Measurements from ENCODE around the gene FNDC3B.
A peak's percentile ranks its signal among the peaks of the same experiment; 100 is the strongest.

Gene FNDC3B

GRCh38 chr3:172071780-172072330, 32.5 kb downstream of the FNDC3B start:
- TF ChIP-seq CTCF (conservative IDR thresholded peaks at IDR 0.05; ENCODE audit: control insufficient read depth, insufficient read depth, low read depth, low read length), result no peak
- DNase-seq (ENCODE audit: low read depth), result no peak
- no peak overlapping the region for H3K4me3 ChIP-seq (ENCODE audit: control insufficient read depth, low read depth, low read length)

GRCh38 chr3:172072543-172072942, 33.2 kb downstream of the FNDC3B start:
- no peak overlapping the region for H3K4me3 ChIP-seq (ENCODE audit: control insufficient read depth, low read depth, low read length)
- no peak for DNase-seq (ENCODE audit: low read depth)
- TF ChIP-seq CTCF (conservative IDR thresholded peaks at IDR 0.05; ENCODE audit: control insufficient read depth, insufficient read depth, low read depth, low read length), result no peak

- TF ChIP-seq CTCF (conservative IDR thresholded peaks at IDR 0.05; ENCODE audit: control insufficient read depth, insufficient read depth, low read depth, low read length), result no peak
- no peak overlapping the region for H3K4me3 ChIP-seq (ENCODE audit: control insufficient read depth, low read depth, low read length)
- DNase-seq (ENCODE audit: low read depth), result no peak
Observed at GRCh38 chr3:172073262-172073915, 34.0 kb downstream of the FNDC3B start.

GRCh38 chr3:172074032-172074431, 34.7 kb downstream of the FNDC3B start:
- no peak overlapping the region for H3K4me3 ChIP-seq (ENCODE audit: control insufficient read depth, low read depth, low read length)
- no peak for DNase-seq (ENCODE audit: low read depth)
- no peak for TF ChIP-seq CTCF (conservative IDR thresholded peaks at IDR 0.05; ENCODE audit: control insufficient read depth, insufficient read depth, low read depth, low read length)

- H3K4me3 ChIP-seq (ENCODE audit: control insufficient read depth, low read depth, low read length), result no peak overlapping the region
- peak; percentile 52 for DNase-seq (ENCODE audit: low read depth)
- TF ChIP-seq CTCF (conservative IDR thresholded peaks at IDR 0.05; ENCODE audit: control insufficient read depth, insufficient read depth, low read depth, low read length), result no peak
Observed at GRCh38 chr3:172074586-172074985, 35.2 kb downstream of the FNDC3B start.

- DNase-seq (ENCODE audit: low read depth), result no peak
- no peak overlapping the region for H3K4me3 ChIP-seq (ENCODE audit: control insufficient read depth, low read depth, low read length)
- TF ChIP-seq CTCF (conservative IDR thresholded peaks at IDR 0.05; ENCODE audit: control insufficient read depth, insufficient read depth, low read depth, low read length), result no peak
Observed at GRCh38 chr3:172076212-172076611, 36.8 kb downstream of the FNDC3B start.

Measured in fibroblast of mammary gland (primary cell).